ACC112 (cell line): ENCODE measurements around the gene DBR1.
"Not testable (repeated sequence)": the region's sequence is repeated elsewhere in the genome, so short reads cannot be mapped to it uniquely, and the experiment has no call there.

Experiments used
- H2AFZ ChIP-seq: fragments of 200-600 bp; sonication (generic); one replicate; pipeline ENCODE4 v1.6.0; 2017; ENCODE audit warnings: antibody characterized with exemption, low read length; ENCODE audit not compliant: unreplicated experiment
- H3K27ac ChIP-seq: fragments of 200-600 bp; sonication (generic); 2 replicates; pipeline ENCODE4 v1.5.1; 2014; ENCODE audit warnings: low read depth, mild to moderate bottlenecking, antibody characterized with exemption, low read length, moderate library complexity
- H3K27me3 ChIP-seq: fragments of 200-600 bp; sonication (generic); 2 replicates; pipeline ENCODE4 v1.6.1; 2014; ENCODE audit warnings: mild to moderate bottlenecking, antibody characterized with exemption, low read length, moderate library complexity, mixed read lengths; ENCODE audit not compliant: insufficient read depth
- H3K36me3 ChIP-seq: fragments of 200-600 bp; sonication (generic); 2 replicates; pipeline ENCODE4 v1.6.1; 2016; ENCODE audit warnings: mild to moderate bottlenecking, antibody characterized with exemption, low read length, moderate library complexity, mixed read lengths; ENCODE audit not compliant: insufficient read depth
- H3K4me1 ChIP-seq: fragments of 200-600 bp; sonication (generic); one replicate; pipeline ENCODE4 v1.6.1; 2016; ENCODE audit warnings: low read length, mixed read lengths; ENCODE audit not compliant: insufficient read depth, unreplicated experiment, control insufficient read depth
- H3K4me3 ChIP-seq: fragments of 200-600 bp; sonication (generic); 2 replicates; pipeline ENCODE4 v1.5.1; 2014; ENCODE audit warnings: mild to moderate bottlenecking, low read depth, low read length
- H3K79me2 ChIP-seq: fragments of 200-600 bp; sonication (generic); one replicate; pipeline ENCODE4 v1.6.0; 2016; ENCODE audit warnings: low read length; ENCODE audit not compliant: control insufficient read depth, unreplicated experiment, insufficient read depth

The DBR1 gene

GRCh38 chr3:138186803-138187295, 12.1 kb upstream of the DBR1 start:
- H2AFZ ChIP-seq = peak overlapping the region; percentile 92
- H3K4me1 ChIP-seq = peaks cover 24% of the 10 kb centered on the region
- no peaks in the 10 kb centered on the region for H3K27me3 ChIP-seq
- peak overlapping the region; percentile 90 for H3K4me3 ChIP-seq
- H3K79me2 ChIP-seq = peaks cover 39% of the 10 kb centered on the region
- peak overlapping the region; percentile 96 for H3K27ac ChIP-seq
- 0 out of 2 replicates have a peak, but pooled peaks cover 5% of the 10 kb centered on the region for H3K36me3 ChIP-seq

- H3K36me3 ChIP-seq = 0 out of 2 replicates have a peak, but pooled peaks cover 5% of the 10 kb centered on the region
- no peaks in the 10 kb centered on the region for H3K27me3 ChIP-seq
- peaks cover 24% of the 10 kb centered on the region for H3K4me1 ChIP-seq
- no peak overlapping the region for H3K27ac ChIP-seq
- peaks cover 33% of the 10 kb centered on the region for H3K79me2 ChIP-seq
- peak overlapping the region; percentile 90 for H3K4me3 ChIP-seq
- peak overlapping the region; percentile 92 for H2AFZ ChIP-seq
These were observed 11.5 kb upstream of the DBR1 start for GRCh38 chr3:138186221-138186620.

GRCh38 chr3:138184994-138185393, 10.3 kb upstream of the DBR1 start:
- H3K27me3 ChIP-seq = no peaks in the 10 kb centered on the region
- H3K4me3 ChIP-seq = no peak overlapping the region
- H2AFZ ChIP-seq = peak overlapping the region; percentile 67
- H3K79me2 ChIP-seq = peaks cover 21% of the 10 kb centered on the region
- no peak overlapping the region for H3K27ac ChIP-seq
- H3K36me3 ChIP-seq = 0 out of 2 replicates have a peak, but pooled peaks cover 5% of the 10 kb centered on the region
- peaks cover 18% of the 10 kb centered on the region for H3K4me1 ChIP-seq

- H3K79me2 ChIP-seq = no peaks in the 10 kb centered on the region
- H3K4me3 ChIP-seq = no peak overlapping the region
- no peaks in the 10 kb centered on the region for H3K36me3 ChIP-seq
- H2AFZ ChIP-seq = peak overlapping the region; percentile 75
- peaks cover 5% of the 10 kb centered on the region for H3K4me1 ChIP-seq
- H3K27ac ChIP-seq = no peak overlapping the region
- no peaks in the 10 kb centered on the region for H3K27me3 ChIP-seq
These were observed 5.8 kb upstream of the DBR1 start for GRCh38 chr3:138180375-138181029.

- Histone ChIP-seq H3K4me3 (peak overlapping the region; percentile 96), H2AFZ (peak overlapping the region; percentile 87), H3K4me1 (peaks cover 17% of the 10 kb centered on the region), H3K27me3 (no peaks in the 10 kb centered on the region), H3K27ac (peak overlapping the region; percentile 28; the same call in 1 of the 2 replicates), H3K79me2 (peaks cover 26% of the 10 kb centered on the region), H3K36me3 (peaks cover 21% of the 10 kb centered on the region)
These were observed 826 bp downstream of the DBR1 start for GRCh38 chr3:138173769-138174420.

GRCh38 chr3:138172625-138173024, 2.1 kb downstream of the DBR1 start:
- Histone ChIP-seq H3K4me3 (0 out of 2 replicates have a peak overlapping the region, but pooled peaks have one; percentile 19), H3K36me3 (peaks cover 21% of the 10 kb centered on the region), H3K27me3 (no peaks in the 10 kb centered on the region)

GRCh38 chr3:138165061-138165460, 9.7 kb downstream of the DBR1 start:
- Histone ChIP-seq H3K79me2 (no peaks in the 10 kb centered on the region), H3K27ac (no peak overlapping the region), H3K36me3 (peaks cover 33% of the 10 kb centered on the region), H3K4me1 (no peaks in the 10 kb centered on the region), H2AFZ (no peak overlapping the region), H3K27me3 (no peaks in the 10 kb centered on the region), H3K4me3 (no peak overlapping the region)

More at GRCh38 chr3:138172625-138173024, 2.1 kb downstream of the DBR1 start:
- Histone ChIP-seq H3K79me2 (peaks cover 26% of the 10 kb centered on the region), H3K27ac (no peak overlapping the region), H2AFZ (no peak overlapping the region), H3K4me1 (peaks cover 17% of the 10 kb centered on the region)

- no peak overlapping the region for H2AFZ ChIP-seq
- no peaks in the 10 kb centered on the region for H3K27me3 ChIP-seq
- H3K4me3 ChIP-seq = no peak overlapping the region
- no peaks in the 10 kb centered on the region for H3K79me2 ChIP-seq
- H3K27ac ChIP-seq = no peak overlapping the region
- peaks cover 13% of the 10 kb centered on the region for H3K36me3 ChIP-seq
- H3K4me1 ChIP-seq = no peaks in the 10 kb centered on the region
These were observed 17.0 kb downstream of the DBR1 start for GRCh38 chr3:138157743-138158142.

- Histone ChIP-seq H3K4me1 (no peaks in the 10 kb centered on the region), H3K79me2 (no peaks in the 10 kb centered on the region), H3K27ac (no peak overlapping the region), H2AFZ (no peak overlapping the region), H3K27me3 (no peaks in the 10 kb centered on the region), H3K4me3 (no peak overlapping the region), H3K36me3 (no peaks in the 10 kb centered on the region)
These were observed 20.2 kb downstream of the DBR1 start for GRCh38 chr3:138154534-138154933.

- Histone ChIP-seq H3K36me3 (no peaks in the 10 kb centered on the region), H2AFZ (no peak overlapping the region), H3K27me3 (no peaks in the 10 kb centered on the region), H3K27ac (no peak overlapping the region), H3K79me2 (no peaks in the 10 kb centered on the region), H3K4me3 (no peak overlapping the region), H3K4me1 (no peaks in the 10 kb centered on the region)
These were observed 26.2 kb downstream of the DBR1 start for GRCh38 chr3:138148503-138148902.

GRCh38 chr3:138142181-138142580, 32.5 kb downstream of the DBR1 start:
- not testable (repeated sequence) for H3K36me3 ChIP-seq, H3K4me3 ChIP-seq, H3K27me3 ChIP-seq, H2AFZ ChIP-seq, H3K4me1 ChIP-seq, H3K27ac ChIP-seq, H3K79me2 ChIP-seq
